Measurements from ENCODE around the gene CRLF2. TPM values are rescaled to one million over a fixed set of nuclear protein-coding genes. Genes with fewer than 3 reads are reported as not detected.

CRLF2 gene
- total and polyA plus RNA-seq, 10 of the 15 experiments (the other 5 are each of a cell fraction or from before 2014, with no cell fraction given), result 2.7 to 7.2 (median 4.5) TPM

- no peak overlapping the region for H3K9ac ChIP-seq (ENCODE audit: control insufficient read depth, insufficient read depth, low read length)
- in situ Hi-C loops (cut with MboI), result no loop called here
- H3K4me3 ChIP-seq, result no peak overlapping the region
- no peak overlapping the region for H3K4me2 ChIP-seq (ENCODE audit: control insufficient read depth, insufficient read depth)
- no peaks in the 10 kb centered on the region for H4K20me1 ChIP-seq (ENCODE audit: control insufficient read depth, insufficient read depth)
- no peak overlapping the region for H3K27ac ChIP-seq (ENCODE audit: control insufficient read depth, insufficient read depth)
- H3K36me3 ChIP-seq (ENCODE audit: control insufficient read depth in 2 of 2, insufficient read depth in 2 of 2, low read length in 1 of 2), result no peaks in the 10 kb centered on the region
- 32% methylated on average over 8 of the region's 8 CpGs for WGBS (ENCODE audit: insufficient coverage, insufficient replicate concordance, low lambda C conversion rate, missing lambda C conversion rate)
- H3K4me1 ChIP-seq (ENCODE audit: control insufficient read depth, insufficient read depth, low read length), result no peaks in the 10 kb centered on the region
- intact Hi-C loops (cut with micrococcal nuclease; ENCODE audit: unreplicated experiment), result no loop called here
- no peaks in the 10 kb centered on the region for H3K79me2 ChIP-seq (ENCODE audit: control insufficient read depth, insufficient read depth, low read length)
- no TSS peak for BruUV-seq (replicated peaks)
- ChIA-PET RAD21 (ENCODE audit: unreplicated experiment) (no interaction called here), POLR2A (no interaction called here), SMC1A (ENCODE audit: uncharacterized antibody, unreplicated experiment) (no interaction called here), CTCF (no interaction called here)
- H3K9me3 ChIP-seq (replicated peaks; ENCODE audit: control insufficient read depth, insufficient read depth, low read length), result no peaks in the 10 kb centered on the region
- FAIRE-seq (no peak), ATAC-seq (no peak), DNase-seq (ENCODE audit: low read depth, low spot score) (no peak)
- no peaks in the 10 kb centered on the region for H3K27me3 ChIP-seq (replicated peaks in 1 of 2; ENCODE audit: control insufficient read depth in 2 of 2, insufficient read depth in 2 of 2, low read length in 1 of 2)
- no peak overlapping the region for H2AFZ ChIP-seq (ENCODE audit: control insufficient read depth, low read depth, low read length)
- TF ChIP-seq CUX1 (IDR thresholded peaks at IDR 0.05; ENCODE audit: insufficient replicate concordance, low read depth, low read length) (no peak), PRDM15 (CRISPR knock-in tag; IDR thresholded peaks at IDR 0.05) (no peak), SREBF2 (IDR thresholded peaks at IDR 0.05; ENCODE audit: low read length) (no peak), YBX1 (IDR thresholded peaks at IDR 0.05) (no peak), MEF2A (IDR thresholded peaks at IDR 0.05; ENCODE audit: insufficient read depth, low read depth, low read length) (no peak), ZNF384 (IDR thresholded peaks at IDR 0.05; ENCODE audit: borderline replicate concordance, low read depth, low read length) (no peak), BMI1 (IDR thresholded peaks at IDR 0.05; ENCODE audit: borderline replicate concordance) (no peak), CEBPB (IDR thresholded peaks at IDR 0.05; ENCODE audit: borderline replicate concordance in 1 of 2, low read depth in 2 of 2, low read length in 2 of 2) (no peak), HSF1 (IDR thresholded peaks at IDR 0.05; ENCODE audit: low read depth, low read length) (no peak), RAD21 (IDR thresholded peaks at IDR 0.05; ENCODE audit: insufficient read depth, low read depth, low read length) (no peak), JUND (IDR thresholded peaks at IDR 0.05; ENCODE audit: low read depth, low read length) (no peak), MTA3 (IDR thresholded peaks at IDR 0.05; ENCODE audit: borderline replicate concordance, low read length) (no peak), NFYB (IDR thresholded peaks at IDR 0.05; ENCODE audit: insufficient read depth, low read depth, low read length) (no peak)
Measured at GRCh38 chrX:1150569-1151347, 61.7 kb downstream of the CRLF2 start.

All from GM12878 (cell line).